ENCODE measurements around the gene HEATR3.
A peak's percentile ranks its signal among the peaks of the same experiment; 100 is the strongest.

The HEATR3 gene

GRCh38 chr16:50137268-50137667 lies 71.5 kb downstream of the HEATR3 start:
- Histone ChIP-seq H3K4me3 (ENCODE audit: low read depth, low read length) (no peak overlapping the region), H3K36me3 (ENCODE audit: control insufficient read depth, insufficient read depth, low read length) (no peaks in the 10 kb centered on the region), H3K27me3 (ENCODE audit: control insufficient read depth, insufficient read depth, low read length) (no peaks in the 10 kb centered on the region), H3K9me3 (ENCODE audit: control insufficient read depth, insufficient read depth, low read length) (no peaks in the 10 kb centered on the region), H3K4me1 (ENCODE audit: control insufficient read depth, insufficient read depth, low read length) (no peaks in the 10 kb centered on the region), H3K27ac (ENCODE audit: low read depth, low read length) (no peak overlapping the region), H3K9ac (ENCODE audit: low read depth, low read length) (no peak overlapping the region)

GRCh38 chr16:50139580-50139979 lies 73.8 kb downstream of the HEATR3 start:
- Histone ChIP-seq H3K9ac (ENCODE audit: low read depth, low read length) (no peak overlapping the region), H3K27ac (ENCODE audit: low read depth, low read length) (no peak overlapping the region), H3K9me3 (ENCODE audit: control insufficient read depth, insufficient read depth, low read length) (no peaks in the 10 kb centered on the region), H3K27me3 (ENCODE audit: control insufficient read depth, insufficient read depth, low read length) (no peaks in the 10 kb centered on the region), H3K4me3 (ENCODE audit: low read depth, low read length) (no peak overlapping the region), H3K36me3 (ENCODE audit: control insufficient read depth, insufficient read depth, low read length) (no peaks in the 10 kb centered on the region), H3K4me1 (ENCODE audit: control insufficient read depth, insufficient read depth, low read length) (no peaks in the 10 kb centered on the region)

GRCh38 chr16:50144211-50144610 lies 78.4 kb downstream of the HEATR3 start:
- H3K9me3 ChIP-seq (ENCODE audit: control insufficient read depth, insufficient read depth, low read length): no peaks in the 10 kb centered on the region
- no peak overlapping the region for H3K4me3 ChIP-seq (ENCODE audit: low read depth, low read length)
- H3K9ac ChIP-seq (ENCODE audit: low read depth, low read length): no peak overlapping the region
- H3K27me3 ChIP-seq (ENCODE audit: control insufficient read depth, insufficient read depth, low read length): no peaks in the 10 kb centered on the region
- no peak overlapping the region for H3K27ac ChIP-seq (ENCODE audit: low read depth, low read length)
- no peaks in the 10 kb centered on the region for H3K36me3 ChIP-seq (ENCODE audit: control insufficient read depth, insufficient read depth, low read length)
- no peaks in the 10 kb centered on the region for H3K4me1 ChIP-seq (ENCODE audit: control insufficient read depth, insufficient read depth, low read length)

- Histone ChIP-seq H3K4me3 (ENCODE audit: low read depth, low read length) (no peak overlapping the region), H3K4me1 (ENCODE audit: control insufficient read depth, insufficient read depth, low read length) (0 out of 2 replicates have a peak, but pooled peaks cover under 1% of the 10 kb centered on the region), H3K27me3 (ENCODE audit: control insufficient read depth, insufficient read depth, low read length) (no peaks in the 10 kb centered on the region), H3K9me3 (ENCODE audit: control insufficient read depth, insufficient read depth, low read length) (no peaks in the 10 kb centered on the region), H3K27ac (ENCODE audit: low read depth, low read length) (no peak overlapping the region), H3K9ac (ENCODE audit: low read depth, low read length) (no peak overlapping the region), H3K36me3 (ENCODE audit: control insufficient read depth, insufficient read depth, low read length) (no peaks in the 10 kb centered on the region)
These were observed 81.0 kb downstream of the HEATR3 start for GRCh38 chr16:50146479-50147435.

- H3K4me3 ChIP-seq (ENCODE audit: low read depth, low read length): no peak overlapping the region
- no peak overlapping the region for H3K27ac ChIP-seq (ENCODE audit: low read depth, low read length)
- H3K9me3 ChIP-seq (ENCODE audit: control insufficient read depth, insufficient read depth, low read length): no peaks in the 10 kb centered on the region
- no peaks in the 10 kb centered on the region for H3K27me3 ChIP-seq (ENCODE audit: control insufficient read depth, insufficient read depth, low read length)
- no peak overlapping the region for H3K9ac ChIP-seq (ENCODE audit: low read depth, low read length)
- H3K4me1 ChIP-seq (ENCODE audit: control insufficient read depth, insufficient read depth, low read length): peaks cover 20% of the 10 kb centered on the region
- no peaks in the 10 kb centered on the region for H3K36me3 ChIP-seq (ENCODE audit: control insufficient read depth, insufficient read depth, low read length)
These were observed 85.6 kb downstream of the HEATR3 start for GRCh38 chr16:50151322-50151721.

- Histone ChIP-seq H3K36me3 (ENCODE audit: control insufficient read depth, insufficient read depth, low read length) (no peaks in the 10 kb centered on the region), H3K27me3 (ENCODE audit: control insufficient read depth, insufficient read depth, low read length) (no peaks in the 10 kb centered on the region), H3K27ac (ENCODE audit: low read depth, low read length) (no peak overlapping the region), H3K9ac (ENCODE audit: low read depth, low read length) (no peak overlapping the region), H3K9me3 (ENCODE audit: control insufficient read depth, insufficient read depth, low read length) (no peaks in the 10 kb centered on the region), H3K4me1 (ENCODE audit: control insufficient read depth, insufficient read depth, low read length) (peaks cover 20% of the 10 kb centered on the region), H3K4me3 (ENCODE audit: low read depth, low read length) (peak overlapping the region; percentile 95)
These were observed 86.0 kb downstream of the HEATR3 start for GRCh38 chr16:50151756-50152155.

GRCh38 chr16:50152351-50152806 lies 86.6 kb downstream of the HEATR3 start:
- Histone ChIP-seq H3K9me3 (ENCODE audit: control insufficient read depth, insufficient read depth, low read length) (no peaks in the 10 kb centered on the region), H3K27ac (ENCODE audit: low read depth, low read length) (peak overlapping the region; percentile 95), H3K4me1 (ENCODE audit: control insufficient read depth, insufficient read depth, low read length) (peaks cover 20% of the 10 kb centered on the region), H3K4me3 (ENCODE audit: low read depth, low read length) (peak overlapping the region; percentile 95), H3K36me3 (ENCODE audit: control insufficient read depth, insufficient read depth, low read length) (no peaks in the 10 kb centered on the region), H3K27me3 (ENCODE audit: control insufficient read depth, insufficient read depth, low read length) (no peaks in the 10 kb centered on the region), H3K9ac (ENCODE audit: low read depth, low read length) (peak overlapping the region; percentile 99)

- Histone ChIP-seq H3K27me3 (ENCODE audit: control insufficient read depth, insufficient read depth, low read length) (no peaks in the 10 kb centered on the region), H3K9ac (ENCODE audit: low read depth, low read length) (peak within 1 kb of the TSS; percentile 99), H3K36me3 (ENCODE audit: control insufficient read depth, insufficient read depth, low read length) (no peaks in the 10 kb centered on the region), H3K9me3 (ENCODE audit: control insufficient read depth, insufficient read depth, low read length) (no peaks in the 10 kb centered on the region), H3K27ac (ENCODE audit: low read depth, low read length) (peak within 1 kb of the TSS; percentile 95), H3K4me3 (ENCODE audit: low read depth, low read length) (peak within 1 kb of the TSS; percentile 95), H3K4me1 (ENCODE audit: control insufficient read depth, insufficient read depth, low read length) (peaks cover 20% of the 10 kb centered on the region)
These were observed 87.2 kb downstream of the HEATR3 start, which contains the start of gene TENT4B for GRCh38 chr16:50152807-50153595. Gene TENT4B (plus strand): TSS chr16:50153306. CDS start chr16:50153622, 316 bp downstream.

- Histone ChIP-seq H3K36me3 (ENCODE audit: control insufficient read depth, insufficient read depth, low read length) (no peaks in the 10 kb centered on the region), H3K27me3 (ENCODE audit: control insufficient read depth, insufficient read depth, low read length) (no peaks in the 10 kb centered on the region), H3K9me3 (ENCODE audit: control insufficient read depth, insufficient read depth, low read length) (no peaks in the 10 kb centered on the region), H3K4me3 (ENCODE audit: low read depth, low read length) (peak overlapping the region; percentile 80), H3K4me1 (ENCODE audit: control insufficient read depth, insufficient read depth, low read length) (peaks cover 20% of the 10 kb centered on the region), H3K9ac (ENCODE audit: low read depth, low read length) (peak overlapping the region; percentile 28; the same call in 1 of the 2 replicates), H3K27ac (ENCODE audit: low read depth, low read length) (no peak overlapping the region)
These were observed 88.0 kb downstream of the HEATR3 start for GRCh38 chr16:50153596-50154419.

- no peaks in the 10 kb centered on the region for H3K36me3 ChIP-seq (ENCODE audit: control insufficient read depth, insufficient read depth, low read length)
- no peak overlapping the region for H3K27ac ChIP-seq (ENCODE audit: low read depth, low read length)
These were observed 88.7 kb downstream of the HEATR3 start for GRCh38 chr16:50154420-50154950.

More at GRCh38 chr16:50154420-50154950, 88.7 kb downstream of the HEATR3 start:
- peak overlapping the region; percentile 80 for H3K4me3 ChIP-seq (ENCODE audit: low read depth, low read length)
- no peak overlapping the region for H3K9ac ChIP-seq (ENCODE audit: low read depth, low read length)
- H3K4me1 ChIP-seq (ENCODE audit: control insufficient read depth, insufficient read depth, low read length): peaks cover 20% of the 10 kb centered on the region
- H3K27me3 ChIP-seq (ENCODE audit: control insufficient read depth, insufficient read depth, low read length): no peaks in the 10 kb centered on the region
- H3K9me3 ChIP-seq (ENCODE audit: control insufficient read depth, insufficient read depth, low read length): no peaks in the 10 kb centered on the region

Measured in HUES48 (cell line).